Measurements from ENCODE around the gene DLX4. TPM values are rescaled to one million over a fixed set of nuclear protein-coding genes. Genes with fewer than 3 reads are reported as not detected.

Gene DLX4
- total and polyA plus RNA-seq, 4 experiments from 2014 or later: 0.22 to 1.2 (median 0.52) TPM

- DNase-seq: peak in 4 of 5 donors; percentile 45 to 66 (median 52)
- Mint-ChIP-seq H3K27ac (peak overlapping the region in 2 of 7 donors; percentile 9 to 66), H3K4me3 (peak overlapping the region in 7 of 8 donors; percentile 6 to 74 (median 54)), H3K4me1 (peaks cover 22 to 48% (median 30%) of the 10 kb centered on the region in 4 donors), H3K9me3 (peaks cover 0 to 9% (median 0%) of the 10 kb centered on the region in 8 donors), H3K27me3 (peaks cover 63 to 66% of the 10 kb centered on the region in 2 donors), H3K36me3 (no peaks in the 10 kb centered on the region)
- H3K4me3 ChIP-seq (ENCODE audit: low read length in 2 of 2): peak overlapping the region in 1 of 2 donors; percentile 17
- H3K27ac ChIP-seq (ENCODE audit: low read depth, low read length): no peak overlapping the region
- no peaks in the 10 kb centered on the region for H3K36me3 ChIP-seq (ENCODE audit: insufficient read depth, low read length)
- peaks cover 37% of the 10 kb centered on the region for H3K4me1 ChIP-seq (ENCODE audit: insufficient read depth, low read length)
- intact Hi-C loops (cut with micrococcal nuclease): loop anchor here (5.0 kb wide), 1 partner anchor 299 kb away; no protein-coding TSS in a partner anchor
- POLR2A ChIA-PET (ENCODE audit: partially characterized antibody): interaction anchor here (1.2 to 1.7 kb wide), 4 partner anchors 45 to 137 kb away, joined by 3 to 11 read pairs (median 6); partner anchors contain the start of gene PDK2
- CTCF ChIA-PET (ENCODE audit: partially characterized antibody): interaction anchor here (0.5 to 8.3 kb wide), 61 partner anchors 9 to 649 kb away, joined by 3 to 212 read pairs (median 4); partner anchors contain the start of genes DLX4, SLC35B1 and TAC4
- no peaks in the 10 kb centered on the region for H3K9me3 ChIP-seq (ENCODE audit: control insufficient read depth in 1 of 2, low read length in 2 of 2)
- H3K27me3 ChIP-seq (ENCODE audit: insufficient read depth, low read length): peaks cover 63% of the 10 kb centered on the region
These were observed 27.7 kb downstream of the DLX4 start for GRCh38 chr17:49996495-49997300.

- H3K27me3 ChIP-seq (ENCODE audit: insufficient read depth, low read length): peaks cover 67% of the 10 kb centered on the region
- peak overlapping the region in 1 of 7 donors; percentile 51 for H3K27ac Mint-ChIP-seq
These were observed 28.3 kb downstream of the DLX4 start for GRCh38 chr17:49997301-49997650.

GRCh38 chr17:49997773-49998703 is 29.0 kb downstream of the DLX4 start:
- intact Hi-C loops (cut with micrococcal nuclease): loop anchor here (1.0 to 5.0 kb wide), 5 partner anchors 46 to 430 kb away; no protein-coding TSS in a partner anchor
- ChIA-PET POLR2A (ENCODE audit: partially characterized antibody) (interaction anchor here (0.7 to 2.4 kb wide), 7 partner anchors 30 to 180 kb away, joined by 3 to 11 read pairs (median 3); partner anchors contain the start of genes DLX4 and PDK2), CTCF (ENCODE audit: partially characterized antibody) (interaction anchor here (0.6 to 8.3 kb wide), 60 partner anchors 7 to 500 kb away, joined by 3 to 212 read pairs (median 4); partner anchors contain the start of genes DLX4 and ITGA3)
- H3K4me3 Mint-ChIP-seq: peak overlapping the region in 1 of 8 donors; percentile 43
- H3K27me3 Mint-ChIP-seq: peaks cover 62 to 64% of the 10 kb centered on the region in 2 donors
- Histone ChIP-seq H3K27me3 (ENCODE audit: insufficient read depth, low read length) (peaks cover 61% of the 10 kb centered on the region), H3K36me3 (ENCODE audit: insufficient read depth, low read length) (no peaks in the 10 kb centered on the region), H3K27ac (ENCODE audit: low read depth, low read length) (no peak overlapping the region), H3K9me3 (ENCODE audit: control insufficient read depth in 1 of 2, low read length in 2 of 2) (no peaks in the 10 kb centered on the region), H3K4me3 (ENCODE audit: low read length in 2 of 2) (no peak overlapping the region), H3K4me1 (ENCODE audit: insufficient read depth, low read length) (peaks cover 35% of the 10 kb centered on the region)
- no peaks in the 10 kb centered on the region for H3K36me3 Mint-ChIP-seq
- DNase-seq: peak; percentile 80 to 83 (median 82)
- peaks cover 19 to 43% (median 25%) of the 10 kb centered on the region in 4 donors for H3K4me1 Mint-ChIP-seq
- peak overlapping the region in 1 of 7 donors; percentile 55 for H3K27ac Mint-ChIP-seq
- peaks cover 0 to 9% (median 0%) of the 10 kb centered on the region in 8 donors for H3K9me3 Mint-ChIP-seq

More at GRCh38 chr17:49997301-49997650, 28.3 kb downstream of the DLX4 start:
- CTCF ChIA-PET (ENCODE audit: partially characterized antibody): interaction anchor here (0.7 to 8.3 kb wide), 49 partner anchors 7 to 441 kb away, joined by 3 to 212 read pairs (median 6); partner anchors contain the start of genes DLX4 and TAC4
- H3K27me3 Mint-ChIP-seq: peaks cover 63 to 64% of the 10 kb centered on the region in 2 donors
- peaks cover 22 to 45% (median 29%) of the 10 kb centered on the region in 4 donors for H3K4me1 Mint-ChIP-seq
- H3K4me3 Mint-ChIP-seq: peak overlapping the region in 3 of 8 donors; percentile 17 to 69 (median 25)
- Histone ChIP-seq H3K4me3 (ENCODE audit: low read length in 2 of 2) (no peak overlapping the region), H3K4me1 (ENCODE audit: insufficient read depth, low read length) (peaks cover 37% of the 10 kb centered on the region), H3K9me3 (ENCODE audit: control insufficient read depth in 1 of 2, low read length in 2 of 2) (no peaks in the 10 kb centered on the region), H3K36me3 (ENCODE audit: insufficient read depth, low read length) (no peaks in the 10 kb centered on the region), H3K27ac (ENCODE audit: low read depth, low read length) (no peak overlapping the region)
- H3K9me3 Mint-ChIP-seq: peaks cover 0 to 9% (median 0%) of the 10 kb centered on the region in 8 donors
- POLR2A ChIA-PET (ENCODE audit: partially characterized antibody): interaction anchor here (0.9 to 2.4 kb wide), 6 partner anchors 29 to 180 kb away, joined by 3 to 11 read pairs (median 5); partner anchors contain the start of genes DLX4 and PDK2
- DNase-seq: no peak
- intact Hi-C loops (cut with micrococcal nuclease): loop anchor here (5.0 kb wide), 1 partner anchor 300 kb away; no protein-coding TSS in a partner anchor
- H3K36me3 Mint-ChIP-seq: no peaks in the 10 kb centered on the region

- Histone ChIP-seq H3K9me3 (ENCODE audit: control insufficient read depth in 1 of 2, low read length in 2 of 2) (no peaks in the 10 kb centered on the region), H3K27ac (ENCODE audit: low read depth, low read length) (no peak overlapping the region), H3K36me3 (ENCODE audit: insufficient read depth, low read length) (no peaks in the 10 kb centered on the region), H3K27me3 (ENCODE audit: insufficient read depth, low read length) (peaks cover 54% of the 10 kb centered on the region), H3K4me3 (ENCODE audit: low read length in 2 of 2) (no peak overlapping the region), H3K4me1 (ENCODE audit: insufficient read depth, low read length) (peaks cover 30% of the 10 kb centered on the region)
- CTCF ChIA-PET (ENCODE audit: partially characterized antibody): interaction anchor here (0.6 to 8.3 kb wide), 38 partner anchors 10 to 501 kb away, joined by 3 to 212 read pairs (median 5); partner anchors contain the start of gene ITGA3
- peak overlapping the region in 1 of 7 donors; percentile 16 for H3K27ac Mint-ChIP-seq
- H3K4me3 Mint-ChIP-seq: no peak overlapping the region
- H3K4me1 Mint-ChIP-seq: peaks cover 16 to 40% (median 22%) of the 10 kb centered on the region in 4 donors
- H3K36me3 Mint-ChIP-seq: no peaks in the 10 kb centered on the region
- intact Hi-C loops (cut with micrococcal nuclease): loop anchor here (1.0 to 5.0 kb wide), 5 partner anchors 47 to 431 kb away; no protein-coding TSS in a partner anchor
- H3K27me3 Mint-ChIP-seq: peaks cover 61 to 62% of the 10 kb centered on the region in 2 donors
- DNase-seq: no peak
- peaks cover 0 to 7% (median 0%) of the 10 kb centered on the region in 8 donors for H3K9me3 Mint-ChIP-seq
- POLR2A ChIA-PET (ENCODE audit: partially characterized antibody): interaction anchor here (0.7 to 2.4 kb wide), 3 partner anchors 31 to 149 kb away, joined by 3 to 6 read pairs (median 3); partner anchors contain the start of gene DLX4
These were observed 30.0 kb downstream of the DLX4 start for GRCh38 chr17:49998836-49999511.

- Mint-ChIP-seq H3K36me3 (peaks cover 0 to 1% of the 10 kb centered on the region in 2 donors), H3K27me3 (peaks cover 33 to 41% of the 10 kb centered on the region in 2 donors), H3K4me1 (no peaks in the 10 kb centered on the region), H3K4me3 (no peak overlapping the region), H3K27ac (no peak overlapping the region), H3K9me3 (peaks cover 0 to 7% (median 3%) of the 10 kb centered on the region in 8 donors)
- H3K27ac ChIP-seq (ENCODE audit: low read depth, low read length): no peak overlapping the region
- no peaks in the 10 kb centered on the region for H3K9me3 ChIP-seq (ENCODE audit: control insufficient read depth in 1 of 2, low read length in 2 of 2)
- peaks cover 18% of the 10 kb centered on the region for H3K27me3 ChIP-seq (ENCODE audit: insufficient read depth, low read length)
- POLR2A ChIA-PET (ENCODE audit: partially characterized antibody): no interaction called here
- CTCF ChIA-PET (ENCODE audit: partially characterized antibody): interaction anchor here (1.2 to 2.2 kb wide), 3 partner anchors 52 to 140 kb away, joined by 3 to 5 read pairs (median 4); no protein-coding TSS in a partner anchor
- H3K4me1 ChIP-seq (ENCODE audit: insufficient read depth, low read length): no peaks in the 10 kb centered on the region
- no peaks in the 10 kb centered on the region for H3K36me3 ChIP-seq (ENCODE audit: insufficient read depth, low read length)
- DNase-seq: no peak
- H3K4me3 ChIP-seq (ENCODE audit: low read length in 2 of 2): no peak overlapping the region
- intact Hi-C loops (cut with micrococcal nuclease): no loop called here
These were observed 34.9 kb downstream of the DLX4 start for GRCh38 chr17:50003911-50004310.

GRCh38 chr17:50009282-50009681 is 40.3 kb downstream of the DLX4 start:
- POLR2A ChIA-PET (ENCODE audit: partially characterized antibody): no interaction called here
- peaks cover 29 to 43% of the 10 kb centered on the region in 2 donors for H3K27me3 Mint-ChIP-seq

More at GRCh38 chr17:50009282-50009681, 40.3 kb downstream of the DLX4 start:
- CTCF ChIA-PET (ENCODE audit: partially characterized antibody): interaction anchor here (2.3 kb wide), 1 partner anchor 12 kb away, joined by 14 read pairs; no protein-coding TSS in a partner anchor
- Histone ChIP-seq H3K9me3 (ENCODE audit: control insufficient read depth in 1 of 2, low read length in 2 of 2) (peaks cover 0 to 4% of the 10 kb centered on the region in 2 donors), H3K4me1 (ENCODE audit: insufficient read depth, low read length) (no peaks in the 10 kb centered on the region), H3K27ac (ENCODE audit: low read depth, low read length) (no peak overlapping the region), H3K27me3 (ENCODE audit: insufficient read depth, low read length) (no peaks in the 10 kb centered on the region), H3K36me3 (ENCODE audit: insufficient read depth, low read length) (no peaks in the 10 kb centered on the region), H3K4me3 (ENCODE audit: low read length in 2 of 2) (no peak overlapping the region)
- Mint-ChIP-seq H3K4me1 (no peaks in the 10 kb centered on the region), H3K27ac (no peak overlapping the region), H3K4me3 (no peak overlapping the region), H3K9me3 (peaks cover 0 to 49% (median 39%) of the 10 kb centered on the region in 8 donors), H3K36me3 (peaks cover 3 to 13% of the 10 kb centered on the region in 2 donors)
- intact Hi-C loops (cut with micrococcal nuclease): no loop called here
- DNase-seq: no peak
